IMR-90 (cell line): ENCODE measurements around the gene HOXA7. TPM values are rescaled to one million over a fixed set of nuclear protein-coding genes. Genes with fewer than 3 reads are reported as not detected.

Experiments
- MAFK ChIP-seq: IDR thresholded peaks from 2 replicates; pipeline ENCODE4 v1.6.1; 2012; ENCODE audit warnings: low read depth, low read length, improper control_type of control experiment
- MXI1 ChIP-seq: IDR thresholded peaks from 2 replicates; pipeline ENCODE4 v1.6.1; 2012; ENCODE audit warnings: low read depth, mild to moderate bottlenecking, low read length, moderate library complexity, borderline replicate concordance
- POLR2A ChIP-seq: IDR thresholded peaks from 2 replicates; pipeline ENCODE4 v1.6.1; 2012; ENCODE audit warnings: mild to moderate bottlenecking, low read depth, low read length
- polyA plus RNA-seq, 3 experiments: library from polyadenylated mRNA; depleted of rRNA; stranded (reverse); fragments of >200 nt; gene quantifications; 2 replicates each; pipeline ENCODE4 v1.2.3, GENCODE V29; 2012; ENCODE audit warnings: low replicate concordance in 1 of 3
- total RNA-seq: library from RNA; depleted of rRNA; stranded (reverse); fragments of >200 nt; gene quantifications from 2 replicates; pipeline ENCODE4 v1.2.3, GENCODE V29; 2012

HOXA7 gene
- total and polyA plus RNA-seq, 2 of the 4 experiments (the other 2 are of a cell fraction), result 0.18 to 1.7 TPM

GRCh38 chr7:27155816-27156507 lies 513 bp downstream of the HOXA7 start (continued):
- TF ChIP-seq MXI1, result no peak
- TF ChIP-seq POLR2A, result no peak
- no peak for TF ChIP-seq MAFK
